HG02973 (cell line): ENCODE measurements around the gene FAM83G.
"Not testable (repeated sequence)": the region's sequence is repeated elsewhere in the genome, so short reads cannot be mapped to it uniquely, and the experiment has no call there.

Experiments
- ATAC-seq: cut with Tn5 transposase; IDR thresholded peaks from one replicate; pipeline ENCODE4 v1.9.1; 2021; ENCODE audit warnings: moderate library complexity; ENCODE audit not compliant: unreplicated experiment

The FAM83G gene

DNA sequence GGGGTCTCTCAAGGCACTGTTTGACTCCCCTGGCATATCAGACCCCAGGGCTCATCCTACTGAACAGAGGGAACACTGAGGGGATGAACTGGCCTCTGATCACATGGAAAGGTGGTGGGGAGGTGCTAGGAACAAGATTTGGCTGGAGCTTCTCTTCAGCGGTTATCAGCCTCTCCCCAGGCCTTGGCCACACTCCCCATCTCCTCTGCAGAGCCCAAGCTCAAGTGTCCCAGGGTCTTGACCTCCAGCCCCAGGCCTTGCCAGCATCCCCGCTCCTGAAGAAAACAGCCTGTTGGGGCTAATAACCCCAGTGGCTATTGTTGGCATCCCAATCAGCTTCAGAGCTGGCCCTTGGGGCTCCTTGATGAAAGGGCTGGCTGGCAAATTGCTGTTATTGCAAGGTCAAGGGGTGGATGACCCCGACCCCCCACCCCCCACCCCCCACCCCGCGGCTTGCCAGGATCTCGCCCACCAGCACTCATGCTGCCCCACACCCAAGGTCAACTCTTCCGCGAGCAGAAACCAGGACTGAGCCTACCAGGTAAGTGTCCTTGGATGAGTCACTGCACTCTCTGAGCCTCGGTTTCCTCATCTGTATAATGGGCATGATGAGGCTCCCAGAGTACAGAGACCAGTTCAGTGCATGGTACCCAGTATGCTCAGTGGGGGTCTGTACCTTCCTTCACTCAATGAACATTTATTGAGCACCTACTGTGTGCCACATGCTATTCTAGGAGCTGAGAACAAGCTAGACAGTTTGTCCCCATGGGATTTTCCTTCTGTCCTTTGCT, 18.8 kb upstream of the FAM83G start:
- no peak for ATAC-seq

DNA sequence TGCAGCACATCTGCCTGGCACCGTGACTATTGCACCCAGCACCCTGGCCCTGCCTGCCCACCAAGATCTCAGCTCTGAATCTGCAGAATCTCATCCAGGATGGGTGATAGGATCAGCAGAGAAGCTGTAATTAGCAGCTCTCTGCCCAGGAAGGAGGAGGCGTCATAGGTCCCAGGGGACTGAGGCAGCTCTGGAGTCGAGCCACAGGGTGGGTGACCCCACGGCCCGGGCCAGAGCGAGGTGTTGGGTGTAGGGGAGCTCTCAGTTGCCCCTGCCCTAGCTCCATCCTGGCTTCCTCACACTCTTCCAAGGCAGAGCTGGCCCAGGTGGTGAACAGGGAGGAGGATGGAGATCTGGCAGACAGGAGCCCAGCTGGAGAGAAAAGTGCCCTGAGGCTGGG, 18.2 kb upstream of the FAM83G start:
- no peak for ATAC-seq

DNA sequence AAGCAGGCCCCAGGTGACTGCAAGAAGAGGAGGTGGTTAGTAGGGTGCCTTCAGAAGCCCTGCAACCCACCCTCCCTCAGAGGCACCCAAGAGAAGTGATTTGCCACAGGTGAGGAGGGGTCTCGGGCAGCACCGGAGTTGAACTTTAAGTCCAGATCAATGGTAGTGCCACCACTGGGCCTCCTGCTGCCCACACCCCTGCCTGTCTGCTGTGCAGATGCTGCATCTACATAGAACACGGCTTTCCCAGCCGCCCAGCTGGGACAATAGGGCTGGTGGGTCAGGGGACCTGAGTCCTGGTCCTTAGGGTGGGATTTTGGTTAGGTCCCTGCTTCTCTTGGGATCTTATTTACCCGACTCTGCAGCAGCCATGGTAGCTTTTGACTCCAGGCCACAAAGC, 17.6 kb upstream of the FAM83G start:
- ATAC-seq, result no peak

DNA sequence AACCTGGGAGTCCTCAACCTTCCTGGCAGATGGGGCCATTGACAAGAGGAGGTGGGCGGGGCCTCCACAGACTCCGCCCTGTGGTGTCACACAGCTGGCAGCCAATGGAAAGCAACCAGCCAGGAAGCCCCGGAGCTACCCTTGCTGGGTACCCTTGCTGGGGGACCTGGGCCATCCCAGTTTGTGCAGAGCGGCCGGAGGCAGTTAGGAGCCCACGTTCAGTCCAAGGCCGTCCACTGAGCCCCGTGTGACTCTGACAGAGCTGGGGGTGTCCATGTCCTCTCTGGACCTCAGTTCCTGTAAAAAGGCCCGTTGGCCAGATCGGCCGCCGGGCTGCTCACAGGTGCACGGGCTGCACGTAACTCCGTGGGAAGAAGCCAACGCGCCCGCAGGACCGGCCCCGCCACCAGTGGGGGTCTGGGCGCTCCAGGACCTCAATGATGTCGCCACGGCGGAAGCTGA, 17.1 kb upstream of the FAM83G start:
- ATAC-seq, result no peak

DNA sequence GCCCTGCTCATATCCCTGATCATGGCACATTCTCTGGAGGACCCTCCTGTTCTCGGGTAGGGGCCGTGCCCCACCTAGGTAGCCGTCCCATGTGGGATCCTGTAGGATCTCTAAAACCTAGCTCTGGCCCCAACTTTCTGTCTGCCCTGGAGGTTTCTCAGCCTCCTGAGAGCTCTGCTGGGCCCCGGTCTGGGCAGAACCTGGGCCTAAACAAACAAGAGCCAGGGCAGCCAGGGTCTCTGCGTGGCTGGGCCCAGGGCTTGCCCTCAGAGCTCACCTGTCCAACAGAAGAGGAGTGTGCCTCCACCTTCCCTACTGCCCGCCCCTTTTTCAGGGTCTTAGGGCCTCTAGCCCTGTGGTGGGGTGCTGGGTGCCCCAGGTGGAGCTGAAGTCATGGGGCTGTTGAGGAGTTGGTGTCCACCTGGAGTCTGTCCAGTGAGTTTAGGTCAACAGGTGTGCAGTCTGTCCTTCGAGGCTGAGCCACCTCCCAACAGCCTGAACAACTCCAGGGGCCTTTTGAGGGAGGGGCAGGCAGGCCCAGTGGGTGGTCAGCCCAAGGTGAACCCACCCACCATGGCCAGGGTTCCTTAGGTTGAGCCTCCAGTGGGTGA, 16.6 kb upstream of the FAM83G start:
- not testable (repeated sequence) for ATAC-seq

DNA sequence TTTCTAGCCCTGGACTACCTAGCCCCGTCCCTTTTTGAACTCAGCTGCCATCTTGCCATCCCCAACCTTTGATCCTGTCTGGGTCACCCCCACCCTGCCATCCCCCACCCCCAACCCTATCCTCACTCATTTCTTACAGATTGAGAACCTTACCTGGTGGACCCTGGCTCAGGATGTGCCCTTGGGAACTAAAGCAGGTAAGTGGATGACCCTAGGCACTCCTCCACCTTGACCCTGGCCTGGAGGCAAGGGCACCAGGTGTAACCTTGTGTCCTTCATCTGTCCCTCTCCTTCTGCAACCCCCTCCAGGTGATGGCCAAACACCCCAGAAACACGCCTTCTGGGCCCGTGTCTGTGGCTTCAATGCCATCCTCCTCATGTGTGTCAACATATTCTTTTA, 15.5 kb upstream of the FAM83G start:
- ATAC-seq, result no peak

DNA sequence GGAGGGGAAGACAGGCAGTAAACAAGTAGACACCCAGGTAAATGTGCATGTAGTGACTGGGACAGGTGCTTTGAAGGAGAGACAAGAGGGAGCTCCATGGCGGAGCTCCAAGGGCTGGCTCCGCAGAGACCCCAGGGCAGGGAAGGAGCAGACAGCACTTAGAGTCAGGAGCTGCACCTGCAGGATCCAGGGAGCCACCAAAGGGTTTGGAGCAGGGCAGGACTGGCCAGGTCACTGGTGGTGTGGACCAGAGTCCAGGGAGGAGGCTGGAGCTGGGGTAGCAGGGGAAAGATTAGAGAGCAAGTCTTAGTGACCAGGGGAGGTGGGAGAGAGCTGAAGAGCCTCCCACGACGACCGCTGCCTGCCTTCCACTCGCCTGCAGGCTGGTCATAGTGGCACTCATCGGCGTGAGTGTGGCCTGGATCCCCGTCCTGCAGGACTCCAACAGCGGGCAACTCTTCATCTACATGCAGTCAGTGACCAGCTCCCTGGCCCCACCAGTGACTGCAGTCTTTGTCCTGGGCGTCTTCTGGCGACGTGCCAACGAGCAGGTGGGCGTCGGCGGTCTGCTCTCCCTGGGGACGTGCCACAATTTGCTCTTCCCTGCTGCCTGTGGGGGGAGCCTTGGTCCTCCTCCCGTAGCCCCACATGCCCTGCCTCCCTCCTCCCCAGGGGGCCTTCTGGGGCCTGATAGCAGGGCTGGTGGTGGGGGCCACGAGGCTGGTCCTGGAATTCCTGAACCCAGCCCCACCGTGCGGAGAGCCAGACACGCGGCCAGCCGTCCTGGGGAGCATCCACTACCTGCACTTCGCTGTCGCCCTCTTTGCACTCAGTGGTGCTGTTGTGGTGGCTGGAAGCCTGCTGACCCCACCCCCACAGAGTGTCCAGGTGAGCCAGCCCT, 14.7 kb upstream of the FAM83G start:
- ATAC-seq, result no peak

DNA sequence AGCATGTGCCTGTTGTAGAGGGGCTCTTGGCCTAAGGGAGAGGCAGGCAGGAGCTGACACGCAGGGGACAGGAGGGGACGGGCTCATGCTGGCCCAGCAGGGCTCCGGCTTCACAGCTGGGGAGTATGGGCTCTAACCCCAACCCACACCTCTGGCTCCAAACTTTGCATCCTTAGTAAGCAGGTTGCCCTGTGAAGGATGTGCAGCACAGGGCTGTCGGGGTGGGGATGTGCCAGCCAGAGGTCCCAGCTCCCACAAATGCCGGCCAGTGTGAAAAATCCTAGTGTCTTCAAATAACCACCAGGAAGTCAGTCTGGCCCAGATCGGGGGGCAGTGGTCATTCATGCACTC, 14.0 kb upstream of the FAM83G start:
- no peak for ATAC-seq

DNA sequence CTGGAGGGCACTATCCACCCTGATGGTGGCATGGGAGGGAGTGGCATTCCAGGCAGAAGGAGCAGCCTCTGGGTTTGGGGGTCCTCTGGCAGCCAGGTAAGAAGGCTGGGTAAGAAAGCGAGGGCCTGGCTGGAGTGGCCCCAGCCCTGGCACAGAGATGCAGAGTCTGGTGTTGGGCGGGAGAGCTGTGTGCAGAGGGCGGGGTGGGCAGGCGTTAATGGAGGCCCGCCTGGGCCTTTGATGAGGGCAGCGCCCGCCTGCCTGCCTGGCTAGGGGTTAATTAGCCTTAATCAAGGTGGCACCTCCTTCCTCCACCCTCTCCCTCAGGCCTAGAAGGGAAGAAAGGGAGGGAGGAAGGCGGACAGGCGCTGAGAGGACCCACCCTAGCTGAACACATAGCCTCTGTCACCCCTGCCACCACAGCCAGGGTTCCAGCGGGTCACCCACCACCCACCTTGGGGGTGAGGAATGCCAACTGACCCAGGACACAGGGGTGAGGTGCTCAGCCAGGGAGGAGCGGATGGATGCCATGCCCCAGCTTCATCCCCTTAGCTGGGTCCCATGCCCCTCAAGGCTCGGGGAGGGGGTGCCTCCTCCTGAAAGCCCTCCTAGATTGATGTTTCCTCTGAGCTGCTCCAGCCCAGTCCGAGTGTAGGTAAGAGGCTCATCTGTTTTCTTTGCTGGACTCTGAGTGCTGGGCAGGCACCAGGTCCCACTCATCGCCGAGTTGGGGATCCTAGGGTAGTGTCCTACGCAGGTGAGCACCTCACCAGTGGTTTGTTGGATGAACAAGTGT, 13.4 kb upstream of the FAM83G start:
- no peak for ATAC-seq

DNA sequence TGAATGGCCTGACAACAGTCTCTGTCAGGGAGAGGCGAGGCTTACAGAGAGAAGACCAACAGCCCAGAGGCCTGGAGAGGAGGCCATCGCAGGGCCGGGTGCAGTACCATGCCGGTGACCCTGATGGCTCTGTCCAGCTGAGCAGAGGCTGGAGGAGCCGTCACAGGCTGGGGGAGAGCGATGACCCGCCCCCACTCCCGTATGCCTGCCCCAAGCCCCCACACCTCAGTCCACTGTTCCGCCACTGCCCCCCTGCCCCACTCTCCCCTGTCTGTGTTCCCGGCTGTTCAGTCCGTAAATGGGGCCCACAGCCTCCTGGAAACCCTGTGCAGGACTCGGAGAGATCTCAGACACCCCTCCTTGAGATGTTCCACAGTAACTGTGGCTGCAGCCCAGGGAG, 12.8 kb upstream of the FAM83G start:
- no peak for ATAC-seq

DNA sequence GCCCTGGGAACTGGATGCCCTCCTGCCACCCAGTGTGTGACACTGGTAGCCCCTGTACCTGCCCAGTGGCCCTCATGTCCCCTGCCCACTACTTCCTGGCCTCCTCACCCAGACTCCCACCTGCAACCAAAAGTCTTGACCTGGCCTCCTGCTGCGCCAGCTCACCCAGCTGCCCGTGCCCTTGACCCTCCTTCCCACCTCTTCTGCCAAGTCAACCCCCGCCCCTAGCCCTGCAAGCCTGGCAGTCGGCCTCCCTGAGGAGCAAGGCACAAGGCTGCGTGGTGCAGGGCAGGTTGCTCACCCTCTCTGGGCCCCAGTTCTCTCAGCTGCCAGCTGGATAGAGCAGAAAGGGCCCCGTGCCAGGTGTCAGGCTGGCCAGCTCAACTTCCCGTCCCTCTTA, 12.3 kb upstream of the FAM83G start:
- no peak for ATAC-seq

DNA sequence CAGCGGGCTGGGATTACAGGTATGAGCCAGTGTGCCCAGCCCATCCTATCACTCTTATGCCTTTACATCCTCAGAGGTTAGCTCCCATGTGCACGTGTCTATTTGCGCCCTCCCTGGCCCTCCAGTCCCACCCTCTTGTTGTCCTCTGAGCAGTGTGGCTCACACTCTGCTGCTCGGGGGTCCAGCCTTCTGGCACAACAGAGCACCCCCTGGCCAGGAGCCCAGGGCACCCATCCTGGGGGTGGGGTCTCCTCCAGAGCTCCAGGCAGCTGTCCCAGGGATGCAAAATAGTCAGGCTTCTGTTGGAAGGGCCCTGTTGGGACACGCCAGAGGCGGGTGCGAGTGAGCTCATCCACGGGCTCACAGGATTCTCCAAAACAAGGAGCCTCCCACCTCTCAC, 11.7 kb upstream of the FAM83G start:
- ATAC-seq, result no peak

DNA sequence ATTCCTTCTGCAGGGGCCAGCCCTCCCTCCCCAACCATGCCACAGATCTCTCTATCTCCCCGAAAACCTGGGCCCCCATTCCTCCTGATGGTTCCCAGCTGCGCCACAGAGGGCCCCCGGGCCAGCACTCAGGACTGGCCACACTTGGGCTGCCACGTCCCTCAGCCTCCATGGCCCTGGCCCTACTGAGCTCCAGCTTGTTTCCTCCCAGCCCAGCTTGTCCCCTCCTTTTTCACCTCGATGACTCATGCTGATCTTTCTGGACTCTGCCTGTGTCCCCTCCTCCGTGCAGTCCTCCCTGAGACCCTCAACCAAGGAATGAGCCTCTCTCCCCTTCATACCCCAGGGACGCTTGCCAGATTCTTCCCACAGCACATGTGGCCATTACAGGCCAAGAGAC, 10.9 kb upstream of the FAM83G start:
- ATAC-seq, result no peak

DNA sequence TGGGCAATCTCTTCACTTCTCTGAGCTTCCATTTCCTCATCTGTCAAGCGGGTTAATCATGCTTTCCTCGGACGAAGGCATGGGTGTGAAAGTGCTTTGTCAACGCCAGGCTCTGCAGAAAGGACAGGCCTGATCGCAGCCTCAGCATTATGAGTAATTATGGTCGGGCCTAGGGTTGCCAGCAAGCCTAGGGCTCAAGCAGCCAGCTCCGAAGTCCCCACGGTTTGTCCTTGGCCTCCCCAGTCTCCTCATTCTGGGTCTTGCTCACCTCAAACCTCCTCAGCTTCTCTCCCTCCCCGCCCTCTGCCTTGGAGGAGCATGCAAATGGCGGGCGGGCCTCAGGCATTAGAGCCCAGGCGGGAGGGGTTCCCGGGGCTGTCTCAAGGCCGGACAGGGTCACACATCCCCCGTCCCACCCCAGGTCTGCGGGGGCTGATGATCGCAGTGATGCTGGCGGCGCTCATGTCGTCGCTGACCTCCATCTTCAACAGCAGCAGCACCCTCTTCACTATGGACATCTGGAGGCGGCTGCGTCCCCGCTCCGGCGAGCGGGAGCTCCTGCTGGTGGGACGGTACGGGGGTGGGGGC, 10.2 kb upstream of the FAM83G start:
- ATAC-seq, result no peak

DNA sequence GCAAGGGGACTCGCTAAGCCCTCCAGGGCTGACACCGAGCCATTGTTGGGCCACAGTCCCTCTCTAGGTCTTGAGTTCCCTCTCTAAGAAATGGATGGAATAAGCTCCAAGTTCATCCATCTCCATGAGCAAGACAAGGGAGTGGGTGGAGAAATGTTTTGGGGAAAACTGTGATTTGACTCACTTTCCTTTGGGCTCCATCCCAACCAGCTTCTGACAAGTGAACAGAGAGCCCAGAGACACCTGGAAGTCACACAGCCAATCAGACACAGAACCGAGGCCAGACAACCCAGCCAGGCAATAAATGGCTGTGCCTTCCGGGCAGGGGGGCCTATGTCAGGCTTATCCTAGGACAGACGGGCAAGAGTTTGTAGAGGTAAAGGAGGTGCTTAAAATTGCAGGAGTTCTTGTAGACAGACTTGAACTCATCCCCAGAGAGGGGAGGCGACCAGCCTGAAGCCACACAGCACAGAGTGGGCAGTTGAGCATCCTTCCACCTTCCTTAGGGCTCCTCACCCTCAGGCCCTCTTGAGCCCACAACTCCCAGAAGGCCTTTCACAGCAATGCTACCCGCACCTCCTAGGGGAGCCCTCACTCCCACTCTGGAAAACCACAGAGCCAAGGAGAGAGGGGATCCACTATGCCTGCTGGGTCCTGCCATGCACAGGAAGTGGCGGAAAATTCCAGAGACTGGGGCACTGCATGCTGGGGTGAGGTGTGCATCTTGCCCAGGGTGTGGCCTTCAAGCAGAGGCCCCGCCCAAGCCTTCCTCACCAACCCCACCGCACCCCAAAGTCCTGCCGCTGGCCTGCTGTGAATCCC, 9.5 kb upstream of the FAM83G start:
- ATAC-seq, result no peak

DNA sequence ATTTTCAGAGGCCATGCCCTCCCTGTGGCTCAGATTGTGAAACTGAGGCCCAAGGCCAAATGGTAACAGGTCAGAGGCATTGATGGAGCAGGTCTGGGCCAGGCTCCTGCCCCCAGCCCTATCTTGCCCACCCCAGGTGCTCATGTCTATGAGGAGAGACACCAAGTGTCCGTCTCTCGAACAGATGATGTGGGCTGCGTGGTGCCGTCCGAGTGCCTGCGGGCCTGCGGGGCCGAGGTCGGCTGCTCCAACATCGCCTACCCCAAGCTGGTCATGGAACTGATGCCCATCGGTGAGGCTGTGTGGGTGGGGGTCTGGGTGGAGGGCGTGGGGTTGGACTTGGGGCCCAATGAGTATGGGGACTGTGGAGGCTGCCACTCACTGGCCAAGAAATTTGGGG, 8.7 kb upstream of the FAM83G start:
- no peak for ATAC-seq

DNA sequence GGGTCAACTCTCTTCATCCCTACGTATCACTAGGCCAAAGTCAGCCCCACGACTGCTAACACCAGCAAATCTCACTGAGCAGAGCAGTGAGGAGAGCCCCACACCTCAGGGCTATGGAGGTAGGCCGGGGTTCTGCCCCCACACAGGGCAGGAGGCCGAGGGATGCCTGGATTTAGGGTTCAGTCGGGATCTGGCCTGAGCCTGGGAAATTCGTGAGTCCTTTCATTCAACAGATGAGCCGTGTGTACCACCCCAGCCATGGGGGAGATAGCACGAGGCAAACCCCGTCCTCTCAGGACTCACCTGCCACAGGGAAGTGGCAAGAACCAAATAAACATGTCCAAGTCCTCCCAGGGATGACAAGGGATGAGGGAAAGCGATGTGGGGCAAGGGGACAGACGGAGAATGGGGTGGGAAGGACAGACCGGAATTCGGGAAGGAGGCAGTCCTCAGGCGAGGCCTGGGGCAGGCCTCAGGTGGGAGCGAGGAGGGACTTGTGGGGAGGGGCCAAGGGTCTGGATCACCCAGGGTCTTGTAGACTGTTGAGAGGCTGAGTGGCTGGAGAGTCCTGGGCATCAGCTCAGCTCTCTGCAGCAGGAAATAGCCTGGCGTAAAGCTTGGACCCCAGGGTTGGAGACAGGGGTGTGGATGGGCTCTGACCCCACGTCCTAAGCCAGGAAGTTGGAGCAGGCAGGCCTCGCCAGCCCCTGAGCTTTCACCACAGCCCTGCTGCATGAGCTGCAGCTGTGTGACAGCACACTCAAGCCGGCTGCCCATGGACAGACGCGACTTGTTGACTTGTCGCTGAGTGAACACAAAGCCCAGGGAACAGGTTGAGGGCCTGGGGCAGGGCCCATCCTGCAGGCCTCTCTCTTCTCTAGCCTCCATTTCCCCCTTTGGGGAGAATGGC, 7.9 kb upstream of the FAM83G start:
- no peak for ATAC-seq

DNA sequence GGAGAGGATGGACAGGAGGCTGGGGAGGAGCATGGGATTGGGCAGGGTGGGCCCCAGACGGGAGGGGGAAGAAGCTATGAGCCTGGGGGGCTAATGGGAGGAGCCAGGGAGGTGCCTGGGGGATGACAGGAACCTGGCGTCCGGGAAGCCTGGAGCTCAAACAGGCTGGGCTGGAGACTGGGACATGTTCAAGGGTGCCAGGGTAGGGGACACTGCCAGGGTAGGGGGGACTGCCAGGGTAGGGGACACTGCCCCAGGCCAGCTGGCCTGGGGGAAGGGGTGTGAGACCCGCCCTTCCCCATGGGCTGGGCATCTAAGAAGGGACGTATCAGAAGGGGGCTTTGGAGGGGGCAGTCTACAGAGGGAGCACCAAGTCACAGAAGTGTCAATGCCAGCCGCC, 7.0 kb upstream of the FAM83G start:
- no peak for ATAC-seq
